Left forelimb (tissue), 1 donor: ENCODE data around the gene TMEM202.
"Not testable (repeated sequence)": the region's sequence is repeated elsewhere in the genome, so short reads cannot be mapped to it uniquely, and the experiment has no call there.

ENCODE experiments used
- DNase-seq: peaks from one replicate; pipeline ENCODE4 v3.0.0-alpha.2; 2018; ENCODE audit warnings: low spot score

TMEM202 gene

DNA sequence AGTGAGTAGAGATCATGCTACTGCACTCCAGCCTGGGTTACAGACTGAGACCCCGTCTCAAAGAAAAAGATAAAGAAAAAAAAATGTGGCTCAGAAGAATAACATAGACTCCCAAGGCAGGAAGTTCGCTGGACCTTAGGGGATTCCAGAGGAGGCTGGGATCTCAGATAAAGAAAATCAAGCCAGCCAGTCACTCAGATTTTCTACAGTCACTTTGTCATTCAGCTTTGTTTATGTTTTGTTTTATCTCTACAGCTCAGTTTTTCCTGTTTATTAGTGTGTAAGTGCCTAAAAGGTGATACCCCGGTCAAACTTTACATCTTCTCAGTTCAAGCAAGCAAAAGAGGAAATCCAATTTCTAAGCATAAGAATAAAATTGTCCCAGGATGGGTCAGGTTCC, 6.3 kb downstream of the TMEM202 start:
- no peak for DNase-seq

DNA sequence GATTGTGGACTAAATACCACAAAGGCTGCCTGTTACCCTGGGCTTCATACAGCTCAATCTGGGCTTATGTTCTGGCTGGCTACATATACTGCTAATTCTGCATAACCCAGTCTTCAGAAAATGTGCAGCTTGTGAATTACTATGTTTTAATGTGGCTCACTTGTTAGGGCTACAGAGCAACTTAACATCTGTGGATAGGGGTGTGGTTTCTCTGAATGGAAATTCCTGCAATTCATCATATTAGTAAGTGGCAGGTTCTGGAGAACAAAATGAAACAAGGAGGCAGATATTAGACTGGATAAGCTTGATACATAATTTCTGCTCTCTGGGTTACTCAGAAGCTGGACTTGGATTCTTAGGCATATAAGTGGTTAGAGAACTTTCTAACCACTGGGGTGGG, 6.7 kb downstream of the TMEM202 start:
- no peak for DNase-seq

DNA sequence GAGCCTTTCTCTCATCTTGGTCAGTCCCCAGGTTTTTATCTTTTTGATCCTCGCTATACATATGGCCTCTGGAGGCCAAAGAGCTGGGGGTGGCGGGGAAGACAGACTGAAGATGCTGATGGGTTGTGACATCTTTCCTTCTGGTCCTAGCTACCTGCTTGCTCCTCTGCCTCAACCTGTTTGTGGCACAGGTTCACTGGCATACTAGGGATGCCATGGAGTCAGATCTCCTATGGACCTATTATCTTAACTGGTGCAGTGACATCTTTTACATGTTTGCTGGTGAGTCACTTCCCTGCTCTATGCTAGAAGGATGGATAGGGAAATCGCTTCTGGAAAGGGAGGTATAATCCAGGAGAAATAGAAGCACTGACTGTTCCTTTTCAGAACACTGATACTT, 8.8 kb downstream of the TMEM202 start:
- DNase-seq = no peak

DNA sequence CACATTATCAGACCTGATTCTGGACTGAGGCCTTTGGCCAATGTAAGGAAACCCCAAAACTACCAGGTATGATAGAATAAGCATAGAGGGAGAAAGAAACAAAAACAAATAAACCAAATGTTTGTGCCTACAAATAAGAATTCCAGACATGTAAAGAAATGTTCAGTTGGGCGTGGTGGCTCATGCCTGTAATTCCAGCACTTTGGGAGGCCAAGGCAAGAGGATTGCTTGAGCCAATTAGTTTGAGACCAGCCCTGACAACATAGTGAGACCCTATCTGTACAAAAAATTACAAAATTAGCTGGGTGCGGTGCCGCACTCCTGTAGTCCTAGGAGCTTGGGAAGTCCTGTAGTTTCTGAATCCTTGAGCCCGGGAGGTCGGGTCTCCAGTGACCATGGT, 13.0 kb downstream of the TMEM202 start:
- no peak for DNase-seq

DNA sequence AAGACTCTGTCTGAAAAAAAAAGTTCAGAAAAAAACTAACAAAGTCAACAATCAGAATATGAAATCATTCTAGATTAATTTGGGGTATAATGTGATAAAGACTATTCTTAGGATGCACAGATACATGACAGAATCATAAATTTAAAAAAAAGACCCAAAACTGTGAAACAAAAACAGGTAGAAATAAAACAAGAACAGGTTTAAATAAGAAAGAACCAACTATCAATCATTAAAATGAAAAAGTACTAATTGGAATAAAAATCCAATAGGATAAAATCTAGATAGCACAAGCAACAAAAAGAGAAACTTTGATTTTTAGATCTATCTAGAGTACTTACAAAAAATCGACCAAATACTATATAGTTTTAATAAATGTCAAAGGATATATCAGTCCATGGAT, 13.4 kb downstream of the TMEM202 start:
- DNase-seq = no peak

DNA sequence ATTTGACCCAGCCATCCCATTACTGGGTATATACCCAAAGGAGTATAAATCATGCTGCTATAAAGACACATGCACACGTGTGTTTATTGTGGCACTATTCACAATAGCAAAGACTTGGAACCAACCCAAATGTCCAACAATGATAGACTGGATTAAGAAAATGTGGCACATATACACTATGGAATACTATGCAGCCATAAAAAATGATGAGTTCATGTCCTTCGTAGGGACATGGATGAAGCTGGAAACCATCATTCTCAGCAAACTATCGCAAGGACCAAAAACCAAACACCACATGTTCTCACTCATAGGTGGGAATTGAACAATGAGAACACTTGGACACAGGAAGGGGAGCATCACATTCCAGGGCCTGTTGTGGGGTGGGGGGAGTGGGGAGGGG, 15.2 kb downstream of the TMEM202 start:
- DNase-seq = not testable (repeated sequence)

DNA sequence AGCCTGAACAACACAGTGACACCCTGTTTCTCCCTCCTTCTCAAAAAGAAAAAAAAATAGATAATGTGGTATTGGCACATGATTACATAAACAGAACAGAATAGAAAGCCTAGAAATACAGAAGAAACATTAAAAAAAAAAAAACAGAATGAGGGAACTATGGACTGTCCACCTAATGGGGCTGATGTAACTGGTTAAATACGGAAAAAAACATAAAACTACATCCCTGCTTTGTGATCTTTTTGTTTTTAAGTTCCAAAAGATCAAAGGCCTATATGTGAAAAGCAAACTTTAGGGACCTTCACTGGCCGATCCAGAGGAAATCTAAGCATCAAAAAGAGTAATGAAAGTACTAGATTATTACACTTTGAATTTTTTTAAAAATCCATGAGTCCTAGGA, 17.2 kb downstream of the TMEM202 start:
- no peak for DNase-seq

DNA sequence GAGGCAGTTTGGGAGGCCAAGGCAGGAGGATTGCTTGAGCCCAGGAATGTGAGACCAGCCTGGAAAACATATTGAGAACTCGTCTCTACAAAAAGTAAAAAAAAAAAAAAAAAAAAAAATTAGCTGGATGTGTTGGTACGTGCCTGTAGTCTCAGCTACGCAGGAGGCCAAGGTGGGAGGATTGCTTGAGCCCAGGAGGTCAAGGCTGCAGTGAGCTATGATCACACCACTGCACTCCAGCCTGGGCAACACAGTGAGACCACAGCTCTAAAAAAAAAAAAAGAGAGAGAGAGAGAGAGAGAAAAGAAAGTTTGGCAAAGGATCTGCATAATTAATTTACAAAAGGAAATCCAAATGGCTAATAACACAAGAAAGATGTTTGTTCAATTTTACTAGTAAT, 21.7 kb downstream of the TMEM202 start:
- DNase-seq = not testable (repeated sequence)

DNA sequence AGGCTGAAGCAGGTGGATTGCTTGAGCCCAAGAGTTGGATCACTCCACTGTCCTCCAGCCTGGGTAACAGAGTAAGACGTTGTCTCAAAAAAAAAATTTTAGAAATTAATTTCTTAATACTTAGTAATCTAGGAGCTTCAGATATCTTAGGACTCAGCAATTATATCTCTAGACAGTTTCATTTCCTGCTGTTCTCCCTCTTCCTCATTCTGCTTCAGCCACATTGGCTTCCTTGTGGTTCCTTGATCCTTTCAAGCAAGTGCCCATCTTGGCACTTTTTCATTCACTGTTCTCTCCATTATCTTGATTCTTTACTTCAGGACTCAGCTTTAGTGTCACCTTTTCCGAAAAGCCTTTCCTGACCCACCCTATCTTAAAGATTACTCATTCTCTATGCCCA, 22.5 kb downstream of the TMEM202 start:
- DNase-seq = no peak

DNA sequence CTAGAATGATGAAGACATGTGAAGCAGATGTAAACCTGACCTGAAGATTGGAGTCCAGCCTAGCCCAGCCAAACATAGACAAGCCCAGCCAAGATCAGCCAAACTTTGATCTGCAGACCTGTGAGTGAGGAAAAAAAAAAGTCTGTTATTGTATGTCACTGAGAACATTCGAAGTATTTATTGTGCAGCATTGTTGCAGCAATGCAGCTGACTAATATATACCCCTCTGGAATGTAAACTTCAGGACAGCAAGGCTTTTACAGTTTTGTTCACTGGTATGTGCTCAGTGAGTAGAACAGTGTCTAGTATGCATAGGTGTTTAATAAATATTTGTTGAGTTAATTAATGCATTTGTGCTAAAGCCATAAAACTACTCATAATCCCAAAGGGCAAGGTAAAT, 23.4 kb downstream of the TMEM202 start:
- DNase-seq = no peak

DNA sequence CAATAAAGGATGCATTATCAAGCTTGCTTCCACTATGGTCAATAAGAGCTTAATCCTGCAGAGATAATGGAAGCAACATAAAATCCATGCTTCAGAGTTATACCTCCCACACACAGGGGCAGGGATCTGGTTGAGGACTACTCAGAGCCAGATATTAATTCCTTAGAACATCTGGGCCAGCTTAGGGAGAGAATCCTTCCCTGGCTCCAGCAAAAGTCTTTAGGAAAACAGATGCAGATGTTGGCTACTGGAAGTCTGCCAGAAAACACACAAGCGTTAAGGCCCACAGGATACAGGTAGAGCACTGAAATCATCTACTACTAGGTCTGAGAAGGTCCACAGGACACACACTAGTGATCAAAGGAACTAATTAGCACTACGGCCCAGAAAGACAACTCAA, 25.2 kb downstream of the TMEM202 start:
- DNase-seq = no peak

DNA sequence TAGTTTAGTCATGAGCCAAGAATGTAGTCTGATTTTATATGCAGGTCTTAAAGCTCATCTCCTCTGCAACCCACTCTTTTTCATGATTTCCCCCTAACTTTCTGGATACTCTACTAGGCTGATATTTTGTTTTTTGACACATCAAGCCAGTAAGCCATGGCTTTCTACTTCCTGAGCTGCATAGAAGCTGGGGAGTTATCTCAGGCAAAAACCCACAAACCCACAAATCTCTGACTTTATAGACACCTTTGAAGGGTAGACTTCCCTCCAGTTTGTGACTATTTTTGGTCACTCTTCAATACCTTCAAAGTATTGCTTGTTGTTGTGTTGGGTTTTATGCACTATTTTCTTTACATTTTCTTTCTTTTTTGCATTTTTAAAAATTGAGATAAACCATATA, 28.6 kb downstream of the TMEM202 start:
- no peak for DNase-seq

DNA sequence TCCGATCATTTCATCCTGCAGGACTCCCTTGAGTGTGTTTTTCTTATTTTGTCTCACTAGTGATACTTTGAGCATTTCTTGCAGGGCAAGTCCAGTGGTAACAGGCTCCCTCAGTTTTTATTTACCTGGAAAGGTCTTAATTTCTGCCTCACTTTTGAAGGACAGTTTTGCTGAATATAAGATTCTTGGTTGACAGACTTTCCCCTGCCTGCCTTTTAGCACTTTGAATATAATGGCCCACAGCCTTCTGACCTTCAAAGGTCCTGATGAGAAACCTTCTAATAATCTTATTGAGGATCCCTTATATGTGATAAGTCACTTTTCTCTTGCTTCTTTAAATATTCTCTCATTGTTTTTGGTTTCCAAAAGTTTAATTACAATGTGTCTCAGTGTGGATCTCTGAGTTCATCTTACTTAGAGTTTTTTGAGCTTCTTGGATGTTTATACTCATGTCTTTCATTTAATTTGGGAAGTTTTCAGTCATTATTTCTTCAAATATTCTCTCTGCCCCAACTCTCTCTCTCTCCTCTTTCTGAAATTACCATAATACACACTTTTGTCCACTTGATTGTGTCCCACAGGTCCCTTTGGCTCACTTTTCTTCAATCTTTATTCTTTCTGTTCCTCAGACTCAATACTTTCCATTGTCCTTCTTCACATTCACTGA, 39.7 kb downstream of the TMEM202 start:
- no peak for DNase-seq

DNA sequence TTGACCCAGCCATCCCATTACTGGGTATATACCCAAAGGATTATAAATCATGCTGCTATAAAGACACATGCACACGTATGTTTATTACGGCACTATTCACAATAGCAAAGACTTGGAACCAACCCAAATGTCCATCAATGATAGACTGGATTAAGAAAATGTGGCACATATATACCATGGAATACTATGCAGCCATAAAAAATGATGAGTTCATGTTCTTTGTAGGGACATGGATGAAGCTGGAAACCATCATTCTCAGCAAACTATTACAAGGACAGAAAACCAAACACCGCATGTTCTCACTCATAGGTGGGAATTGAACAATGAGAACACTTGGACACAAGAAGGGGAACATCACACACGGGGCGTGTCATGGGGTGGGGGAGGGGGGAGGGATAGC, 44.7 kb downstream of the TMEM202 start:
- DNase-seq = not testable (repeated sequence)

DNA sequence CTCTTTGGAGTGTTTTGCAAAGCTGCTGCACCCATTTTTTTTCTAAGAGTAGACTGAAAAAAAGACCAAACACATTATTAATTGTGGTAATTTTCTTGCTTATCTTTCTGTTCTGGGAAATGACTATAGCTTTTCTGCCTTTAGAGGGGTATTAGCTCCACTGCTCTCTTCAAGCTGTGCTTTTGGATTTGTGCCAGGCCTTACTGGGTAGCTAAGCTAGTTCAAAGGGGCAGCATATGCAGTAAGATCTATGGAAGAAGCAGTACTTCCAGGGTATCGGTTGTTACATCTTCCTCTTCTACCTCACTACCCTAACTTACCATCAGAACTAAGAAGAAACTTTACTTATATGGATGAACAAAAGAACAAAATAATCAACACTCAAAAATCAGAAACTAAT, 47.3 kb downstream of the TMEM202 start:
- DNase-seq = no peak

DNA sequence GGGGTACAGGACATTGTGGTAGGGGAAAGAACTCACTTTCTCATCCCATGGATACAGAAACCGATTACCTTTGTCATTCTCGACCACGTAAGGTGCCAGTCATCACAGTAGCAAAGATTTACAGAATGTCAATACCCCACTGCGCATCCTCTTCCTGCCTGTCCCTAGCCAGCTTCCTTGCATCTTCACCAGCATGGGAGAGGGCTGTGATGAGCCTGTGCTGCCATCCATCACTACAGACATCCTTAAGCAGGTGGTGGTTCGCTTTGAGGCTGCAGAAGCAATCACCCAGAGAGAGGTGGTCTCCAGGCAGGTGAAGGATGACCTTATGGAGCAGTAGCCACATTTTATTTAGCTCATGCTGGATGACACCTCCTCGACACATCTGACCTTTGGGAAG, 52.7 kb downstream of the TMEM202 start:
- no peak for DNase-seq

DNA sequence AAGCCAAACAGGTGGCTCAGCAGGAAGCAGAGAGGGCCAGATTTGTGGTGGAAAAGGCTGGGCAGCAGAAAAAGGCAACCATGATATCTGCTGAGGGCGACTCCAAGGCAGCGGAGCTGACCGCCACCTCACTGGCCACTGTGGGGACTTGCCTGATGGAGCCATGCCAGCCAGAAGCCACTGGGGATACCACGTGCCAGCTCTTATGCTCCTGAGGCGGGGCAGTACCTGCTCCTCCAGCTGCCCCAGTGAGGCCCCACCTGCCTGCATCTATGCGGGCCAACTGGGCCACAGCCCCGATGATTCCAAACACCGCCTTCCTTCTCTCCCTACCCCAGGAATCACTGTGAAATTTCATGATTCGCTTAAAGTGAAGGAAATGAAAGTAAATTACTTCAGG, 53.1 kb downstream of the TMEM202 start:
- no peak for DNase-seq

DNA sequence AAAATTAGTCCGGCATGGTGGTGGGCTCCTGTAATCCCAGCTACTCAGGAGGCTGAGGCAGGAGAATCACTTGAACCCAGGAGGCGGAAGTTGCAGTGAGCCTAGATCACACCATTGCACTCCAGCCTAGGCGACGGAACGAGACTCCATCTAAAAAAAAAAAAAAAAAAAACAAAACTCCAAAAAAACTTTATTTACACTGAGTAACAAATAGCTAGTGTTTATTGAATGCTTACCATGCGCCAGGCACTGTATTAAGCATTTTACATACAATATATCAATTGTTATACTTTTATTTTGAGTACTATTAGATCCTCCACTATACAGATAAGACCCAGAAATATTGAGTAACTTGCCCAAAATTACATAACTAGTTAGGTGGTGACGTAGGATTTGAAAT, 58.6 kb downstream of the TMEM202 start:
- no peak for DNase-seq
